Testis (tissue), 2 donors: ENCODE results near the gene NOS1AP.

ENCODE experiments used
- POLR2A ChIP-seq: fragments of 450-650 bp; IDR thresholded peaks from one replicate; pipeline ENCODE4 v1.6.1; 2017; ENCODE audit warnings: antibody characterized with exemption, mild to moderate bottlenecking, moderate library complexity
- TF ChIP-seq, protein P1 (sequence below), 3 experiments: fragments of 450-650 bp in 2 of 3; fragments of 200-600 bp in 1 of 3; sonication (generic) in 1 of 3; IDR thresholded peaks; one replicate each; pipeline ENCODE4 v1.5.1; 2016 to 2019; ENCODE audit warnings: antibody characterized with exemption in 3 of 3, mild to moderate bottlenecking in 2 of 3, moderate library complexity in 1 of 3

DNA sequence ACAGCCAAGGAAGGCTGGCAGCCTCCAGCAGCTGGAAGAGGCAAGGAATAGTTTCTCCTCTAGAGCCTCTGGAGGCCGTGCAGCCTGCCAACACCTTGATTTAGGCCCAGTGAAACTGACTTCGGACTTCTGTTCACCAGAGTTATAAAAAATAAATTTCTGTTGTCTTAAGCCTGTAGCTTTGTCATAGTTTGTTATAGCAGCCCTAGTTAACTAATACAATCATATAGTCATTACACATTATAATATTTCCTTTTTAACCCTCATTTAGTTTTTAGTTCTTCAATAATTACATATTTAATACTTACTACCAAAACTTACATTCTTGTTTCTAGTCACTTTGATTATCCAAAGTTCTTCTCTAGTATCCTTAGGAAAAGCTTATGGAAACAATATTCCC lies 20.3 kb downstream of the NOS1AP start:
- TF ChIP-seq POLR2A: no peak
- TF ChIP-seq, protein P1, sequence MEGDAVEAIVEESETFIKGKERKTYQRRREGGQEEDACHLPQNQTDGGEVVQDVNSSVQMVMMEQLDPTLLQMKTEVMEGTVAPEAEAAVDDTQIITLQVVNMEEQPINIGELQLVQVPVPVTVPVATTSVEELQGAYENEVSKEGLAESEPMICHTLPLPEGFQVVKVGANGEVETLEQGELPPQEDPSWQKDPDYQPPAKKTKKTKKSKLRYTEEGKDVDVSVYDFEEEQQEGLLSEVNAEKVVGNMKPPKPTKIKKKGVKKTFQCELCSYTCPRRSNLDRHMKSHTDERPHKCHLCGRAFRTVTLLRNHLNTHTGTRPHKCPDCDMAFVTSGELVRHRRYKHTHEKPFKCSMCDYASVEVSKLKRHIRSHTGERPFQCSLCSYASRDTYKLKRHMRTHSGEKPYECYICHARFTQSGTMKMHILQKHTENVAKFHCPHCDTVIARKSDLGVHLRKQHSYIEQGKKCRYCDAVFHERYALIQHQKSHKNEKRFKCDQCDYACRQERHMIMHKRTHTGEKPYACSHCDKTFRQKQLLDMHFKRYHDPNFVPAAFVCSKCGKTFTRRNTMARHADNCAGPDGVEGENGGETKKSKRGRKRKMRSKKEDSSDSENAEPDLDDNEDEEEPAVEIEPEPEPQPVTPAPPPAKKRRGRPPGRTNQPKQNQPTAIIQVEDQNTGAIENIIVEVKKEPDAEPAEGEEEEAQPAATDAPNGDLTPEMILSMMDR (IDR thresholded peaks at IDR 0.05): no peak
